Neutrophil (primary cell): ENCODE results near the gene CXXC5.

ENCODE experiments used
- H3K27ac ChIP-seq: fragments of 200-600 bp; sonication (generic); 2 replicates; pipeline ENCODE4 v1.5.1; 2016; ENCODE audit warnings: mild to moderate bottlenecking, moderate library complexity
- H3K27me3 ChIP-seq: fragments of 200-600 bp; sonication (generic); 2 replicates; pipeline ENCODE4 v1.6.0; 2016; ENCODE audit warnings: mild to moderate bottlenecking
- H3K36me3 ChIP-seq: fragments of 200-600 bp; sonication (generic); 2 replicates; pipeline ENCODE4 v1.5.1; 2017
- H3K4me1 ChIP-seq, 2 experiments: fragments of 200-600 bp in 1 of 2; sonication (generic) in 1 of 2; 1 replicate in 1 of 2; 2 replicates in 1 of 2; pipeline versions ENCODE4 v1.5.1 to v1.6.1; 2013 to 2016; ENCODE audit warnings: low read depth in 1 of 2, low read length in 1 of 2, mild to moderate bottlenecking in 1 of 2, moderate library complexity in 1 of 2; ENCODE audit not compliant: control insufficient read depth in 1 of 2, insufficient read depth in 1 of 2
- H3K4me3 ChIP-seq, 2 experiments: fragments of 200-600 bp in 1 of 2; sonication (generic) in 1 of 2; 1 replicate in 1 of 2; 2 replicates in 1 of 2; pipeline ENCODE4 v1.5.1; 2013 to 2016; ENCODE audit warnings: low read depth in 1 of 2, low read length in 1 of 2, mild to moderate bottlenecking in 1 of 2, moderate library complexity in 1 of 2
- H3K9me3 ChIP-seq: fragments of 200-600 bp; sonication (generic); 2 replicates; pipeline ENCODE4 v1.5.1; 2016
- TF ChIP-seq, protein P1 (sequence below): fragments of 200-600 bp; sonication (generic); IDR thresholded peaks from 2 replicates; pipeline ENCODE4 v1.5.1; 2016; ENCODE audit warnings: antibody characterized with exemption

CXXC5 gene

GRCh38 chr5:139642891-139643871, 5.0 kb upstream of the CXXC5 start:
- Histone ChIP-seq H3K27ac (no peak overlapping the region), H3K4me3 (no peak overlapping the region), H3K9me3 (no peaks in the 10 kb centered on the region), H3K27me3 (peaks cover 100% of the 10 kb centered on the region), H3K4me1 (peaks cover 5 to 12% of the 10 kb centered on the region in 2 experiments), H3K36me3 (no peaks in the 10 kb centered on the region)
- TF ChIP-seq, protein P1, sequence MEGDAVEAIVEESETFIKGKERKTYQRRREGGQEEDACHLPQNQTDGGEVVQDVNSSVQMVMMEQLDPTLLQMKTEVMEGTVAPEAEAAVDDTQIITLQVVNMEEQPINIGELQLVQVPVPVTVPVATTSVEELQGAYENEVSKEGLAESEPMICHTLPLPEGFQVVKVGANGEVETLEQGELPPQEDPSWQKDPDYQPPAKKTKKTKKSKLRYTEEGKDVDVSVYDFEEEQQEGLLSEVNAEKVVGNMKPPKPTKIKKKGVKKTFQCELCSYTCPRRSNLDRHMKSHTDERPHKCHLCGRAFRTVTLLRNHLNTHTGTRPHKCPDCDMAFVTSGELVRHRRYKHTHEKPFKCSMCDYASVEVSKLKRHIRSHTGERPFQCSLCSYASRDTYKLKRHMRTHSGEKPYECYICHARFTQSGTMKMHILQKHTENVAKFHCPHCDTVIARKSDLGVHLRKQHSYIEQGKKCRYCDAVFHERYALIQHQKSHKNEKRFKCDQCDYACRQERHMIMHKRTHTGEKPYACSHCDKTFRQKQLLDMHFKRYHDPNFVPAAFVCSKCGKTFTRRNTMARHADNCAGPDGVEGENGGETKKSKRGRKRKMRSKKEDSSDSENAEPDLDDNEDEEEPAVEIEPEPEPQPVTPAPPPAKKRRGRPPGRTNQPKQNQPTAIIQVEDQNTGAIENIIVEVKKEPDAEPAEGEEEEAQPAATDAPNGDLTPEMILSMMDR, result no peak

- H3K4me3 ChIP-seq, result no peak overlapping the region
- H3K4me1 ChIP-seq, result peaks cover 7 to 20% of the 10 kb centered on the region in 2 experiments
- H3K27me3 ChIP-seq, result peaks cover 100% of the 10 kb centered on the region
- H3K9me3 ChIP-seq, result no peaks in the 10 kb centered on the region
- TF ChIP-seq, protein P1, result no peak
- H3K36me3 ChIP-seq, result no peaks in the 10 kb centered on the region
- H3K27ac ChIP-seq, result no peak overlapping the region
These were observed 4.1 kb upstream of the CXXC5 start for GRCh38 chr5:139644001-139644456.

GRCh38 chr5:139644646-139645429, 3.3 kb upstream of the CXXC5 start:
- Histone ChIP-seq H3K36me3 (no peaks in the 10 kb centered on the region), H3K27me3 (peaks cover 100% of the 10 kb centered on the region), H3K4me3 (no peak overlapping the region), H3K27ac (no peak overlapping the region), H3K4me1 (peaks cover 16 to 28% of the 10 kb centered on the region in 2 experiments), H3K9me3 (no peaks in the 10 kb centered on the region)
- TF ChIP-seq, protein P1, result no peak

DNA sequence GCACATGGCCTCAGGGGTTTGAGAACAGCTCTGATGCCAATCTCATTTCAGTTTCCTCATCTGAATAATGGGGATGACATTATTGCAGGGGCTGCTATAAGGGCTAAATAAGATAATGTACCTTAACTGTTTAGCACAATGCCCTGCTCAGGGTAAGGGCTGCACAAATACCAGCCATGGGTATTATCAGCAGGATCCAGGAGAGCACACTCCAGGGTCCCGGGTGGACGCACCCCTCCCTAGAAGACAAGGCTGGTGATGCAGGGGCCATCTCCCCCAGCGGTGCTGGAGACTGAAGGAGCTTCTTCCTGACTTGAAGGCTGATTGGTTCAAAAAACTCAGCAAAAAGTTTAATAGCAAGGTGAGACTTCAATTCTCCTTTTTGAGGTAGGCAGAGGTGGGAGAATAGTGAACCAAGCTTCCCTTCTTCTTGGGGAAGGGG, 2.7 kb upstream of the CXXC5 start:
- Histone ChIP-seq H3K4me1 (peaks cover 19 to 34% of the 10 kb centered on the region in 2 experiments), H3K36me3 (no peaks in the 10 kb centered on the region), H3K27ac (no peak overlapping the region), H3K27me3 (peaks cover 100% of the 10 kb centered on the region), H3K4me3 (no peak overlapping the region), H3K9me3 (no peaks in the 10 kb centered on the region)
- TF ChIP-seq, protein P1, result no peak

DNA sequence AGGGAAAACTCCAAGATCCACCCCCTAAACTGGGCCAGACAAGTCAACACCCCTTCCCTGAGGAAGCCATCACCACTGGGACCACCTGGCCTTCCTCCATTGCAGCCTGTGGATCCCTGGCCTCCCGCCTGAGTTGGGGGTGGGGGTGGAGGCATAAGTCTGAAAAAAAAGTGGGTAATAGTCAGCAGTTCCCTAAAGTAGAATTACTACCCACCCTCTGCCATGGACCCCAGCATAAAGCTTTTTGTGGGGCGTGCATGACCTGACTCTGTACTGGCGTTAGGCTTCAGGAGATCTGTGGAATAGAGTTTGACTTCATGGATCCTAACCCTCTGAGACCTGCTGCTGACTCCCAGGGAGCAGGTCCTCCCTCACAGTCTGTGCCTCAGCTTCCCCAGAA, 2.0 kb upstream of the CXXC5 start:
- H3K9me3 ChIP-seq, result no peaks in the 10 kb centered on the region
- H3K27me3 ChIP-seq, result peaks cover 100% of the 10 kb centered on the region
- H3K27ac ChIP-seq, result no peak overlapping the region
- no peaks in the 10 kb centered on the region for H3K36me3 ChIP-seq
- H3K4me1 ChIP-seq, result peaks cover 19 to 34% of the 10 kb centered on the region in 2 experiments
- TF ChIP-seq, protein P1, result no peak
- H3K4me3 ChIP-seq, result no peak overlapping the region
